Ishikawa (cell line): ENCODE data around the gene COL26A1.

ENCODE experiments used
- CEBPB ChIP-seq: IDR thresholded peaks from 2 replicates; pipeline ENCODE4 v1.6.1; 2012
- EP300 ChIP-seq: IDR thresholded peaks from 2 replicates; pipeline ENCODE4 v1.6.1; 2012; ENCODE audit warnings: borderline replicate concordance
- RAD21 ChIP-seq: IDR thresholded peaks from 2 replicates; pipeline ENCODE4 v1.6.1; 2012; ENCODE audit warnings: low read depth
- TAF1 ChIP-seq: IDR thresholded peaks from 2 replicates; pipeline ENCODE4 v1.6.1; 2012; ENCODE audit warnings: low read depth, mild to moderate bottlenecking
- TEAD4 ChIP-seq: IDR thresholded peaks from 2 replicates; pipeline ENCODE4 v1.6.1; 2012
- USF1 ChIP-seq: IDR thresholded peaks from 2 replicates; pipeline ENCODE4 v1.6.1; 2012
- YY1 ChIP-seq: IDR thresholded peaks from 2 replicates; pipeline ENCODE4 v1.6.1; 2012; ENCODE audit warnings: low read depth
- ZBTB7A ChIP-seq: IDR thresholded peaks from 2 replicates; pipeline ENCODE4 v1.6.1; 2012; ENCODE audit warnings: low read depth
- TF ChIP-seq, protein P1 (sequence below): IDR thresholded peaks from 2 replicates; pipeline ENCODE4 v1.6.1; 2012

- TF ChIP-seq YY1 = no peak
- TF ChIP-seq TEAD4 = no peak
- TF ChIP-seq RAD21 = peak; percentile 75
- TF ChIP-seq, protein P1, sequence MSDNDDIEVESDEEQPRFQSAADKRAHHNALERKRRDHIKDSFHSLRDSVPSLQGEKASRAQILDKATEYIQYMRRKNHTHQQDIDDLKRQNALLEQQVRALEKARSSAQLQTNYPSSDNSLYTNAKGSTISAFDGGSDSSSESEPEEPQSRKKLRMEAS = no peak
- TF ChIP-seq EP300 = no peak
- no peak for TF ChIP-seq USF1
- no peak for TF ChIP-seq TAF1
- no peak for TF ChIP-seq CEBPB
- TF ChIP-seq ZBTB7A = peak; percentile 37; the same call in 1 of the 2 replicates
Observed at GRCh38 chr7:101538596-101539459, 176.2 kb downstream of the COL26A1 start.
